Esophagus muscularis mucosa (tissue), 4 donors: ENCODE measurements around the gene CCDC85A. TPM values are rescaled to one million over a fixed set of nuclear protein-coding genes. Genes with fewer than 3 reads are reported as not detected.

Source experiments
- DNase-seq: peaks from one replicate; pipeline ENCODE4 v3.0.0-alpha.2; 2017; ENCODE audit errors: extremely low spot score
- H3K27ac ChIP-seq, 4 donors: fragments of 200-600 bp; sonication (generic); replicated peaks in 1 of 4; 1 replicate in 3 of 4; 2 replicates in 1 of 4; pipeline ENCODE4 v1.5.1; 2016 to 2019; ENCODE audit warnings: mild to moderate bottlenecking in 1 of 4
- H3K27me3 ChIP-seq, 4 donors: fragments of 200-600 bp; sonication (generic); one replicate each; pipeline versions ENCODE4 v1.5.1 to v1.6.0; 2016 to 2019
- H3K36me3 ChIP-seq, 4 donors: fragments of 200-600 bp; sonication (generic); one replicate each; pipeline ENCODE4 v1.5.1; 2016 to 2019
- H3K4me1 ChIP-seq, 4 donors: fragments of 200-600 bp; sonication (generic); one replicate each; pipeline ENCODE4 v1.5.1; 2016 to 2019
- H3K4me3 ChIP-seq, 4 donors: fragments of 200-600 bp; sonication (generic); 1 replicate in 2 of 4; 2 replicates in 2 of 4; pipeline ENCODE4 v1.5.1; 2016 to 2019; ENCODE audit warnings: mild to moderate bottlenecking in 4 of 4, moderate library complexity in 1 of 4
- H3K9me3 ChIP-seq, 4 donors: fragments of 200-600 bp; sonication (generic); 1 replicate in 3 of 4; 2 replicates in 1 of 4; pipeline ENCODE4 v1.5.1; 2016 to 2019
- EP300 ChIP-seq: sonication (generic); formaldehyde crosslinking; IDR thresholded peaks from one replicate; pipeline ENCODE4 v1.6.1; 2017; ENCODE audit warnings: antibody characterized with exemption
- POLR2A ChIP-seq: fragments of 450-650 bp; IDR thresholded peaks from one replicate; pipeline ENCODE4 v1.6.1; 2017; ENCODE audit warnings: antibody characterized with exemption, moderate library complexity, mild to moderate bottlenecking, low read depth
- POLR2AphosphoS5 ChIP-seq, 2 donors: sonication (generic); formaldehyde crosslinking; IDR thresholded peaks; one replicate each; pipeline ENCODE4 v1.6.1; 2017; ENCODE audit warnings: antibody characterized with exemption in 2 of 2
- WGBS: methylation state at CpG from one replicate; pipeline ENCODE4 v1.1.5; 2018; 5-methylcytosine and 5-hydroxymethylcytosine counted together
- intact Hi-C: fragments of 100-400 bp; cut with DNase I; formaldehyde crosslinking; loops from one replicate; pipeline ENCODE4 v1.15.1; 2023
- total RNA-seq, 4 donors: library from RNA; depleted of rRNA; stranded (reverse); fragments of >200 nt; gene quantifications; one replicate each; pipeline versions ENCODE4 v1.1.0 to v1.2.1, GENCODE V29; 2016
- TF ChIP-seq, protein P1 (sequence below), 3 experiments: fragments of 200-600 bp in 2 of 3; fragments of 450-650 bp in 1 of 3; sonication (generic) in 2 of 3; IDR thresholded peaks; one replicate each; pipeline ENCODE4 v1.5.1; 2017 to 2019; ENCODE audit warnings: antibody characterized with exemption in 3 of 3, mild to moderate bottlenecking in 2 of 3, moderate library complexity in 1 of 3

The CCDC85A gene
- total RNA-seq, 4 donors from 2014 or later, result 4.0 to 6.7 (median 5.8) TPM

DNA sequence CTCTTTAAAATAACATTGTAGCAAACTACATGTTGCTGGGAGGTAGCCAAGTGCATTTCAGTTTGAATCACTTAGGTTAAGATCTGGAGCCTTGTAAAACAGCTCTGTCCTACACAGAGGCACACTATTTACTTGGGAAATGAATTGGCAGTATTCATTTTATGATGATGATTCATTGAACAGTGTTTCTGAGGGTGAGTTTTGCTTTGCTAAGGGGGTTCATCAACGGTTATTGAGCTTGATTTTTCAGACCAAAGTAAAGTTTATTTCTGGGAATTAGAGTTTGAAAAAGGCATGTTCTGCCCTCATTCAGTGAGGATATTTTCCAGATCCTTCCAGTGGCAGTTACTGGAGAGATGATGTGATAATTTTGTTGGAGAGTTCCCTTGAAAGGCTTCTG is 55.6 kb downstream of the CCDC85A start:
- DNase-seq, result no peak
- Histone ChIP-seq H3K27ac (no peak overlapping the region), H3K4me3 (no peak overlapping the region), H3K4me1 (no peaks in the 10 kb centered on the region), H3K9me3 (peaks cover 0 to 5% (median 0%) of the 10 kb centered on the region in 4 donors), H3K36me3 (no peaks in the 10 kb centered on the region), H3K27me3 (no peaks in the 10 kb centered on the region)
- intact Hi-C loops, result no loop called here
- WGBS, result 46% methylated on average over 1 of the region's 1 CpG
- TF ChIP-seq EP300 (no peak), POLR2AphosphoS5 (IDR thresholded peaks at IDR 0.05) (no peak), POLR2A (no peak)
- TF ChIP-seq, protein P1, sequence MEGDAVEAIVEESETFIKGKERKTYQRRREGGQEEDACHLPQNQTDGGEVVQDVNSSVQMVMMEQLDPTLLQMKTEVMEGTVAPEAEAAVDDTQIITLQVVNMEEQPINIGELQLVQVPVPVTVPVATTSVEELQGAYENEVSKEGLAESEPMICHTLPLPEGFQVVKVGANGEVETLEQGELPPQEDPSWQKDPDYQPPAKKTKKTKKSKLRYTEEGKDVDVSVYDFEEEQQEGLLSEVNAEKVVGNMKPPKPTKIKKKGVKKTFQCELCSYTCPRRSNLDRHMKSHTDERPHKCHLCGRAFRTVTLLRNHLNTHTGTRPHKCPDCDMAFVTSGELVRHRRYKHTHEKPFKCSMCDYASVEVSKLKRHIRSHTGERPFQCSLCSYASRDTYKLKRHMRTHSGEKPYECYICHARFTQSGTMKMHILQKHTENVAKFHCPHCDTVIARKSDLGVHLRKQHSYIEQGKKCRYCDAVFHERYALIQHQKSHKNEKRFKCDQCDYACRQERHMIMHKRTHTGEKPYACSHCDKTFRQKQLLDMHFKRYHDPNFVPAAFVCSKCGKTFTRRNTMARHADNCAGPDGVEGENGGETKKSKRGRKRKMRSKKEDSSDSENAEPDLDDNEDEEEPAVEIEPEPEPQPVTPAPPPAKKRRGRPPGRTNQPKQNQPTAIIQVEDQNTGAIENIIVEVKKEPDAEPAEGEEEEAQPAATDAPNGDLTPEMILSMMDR (IDR thresholded peaks at IDR 0.05), result no peak

DNA sequence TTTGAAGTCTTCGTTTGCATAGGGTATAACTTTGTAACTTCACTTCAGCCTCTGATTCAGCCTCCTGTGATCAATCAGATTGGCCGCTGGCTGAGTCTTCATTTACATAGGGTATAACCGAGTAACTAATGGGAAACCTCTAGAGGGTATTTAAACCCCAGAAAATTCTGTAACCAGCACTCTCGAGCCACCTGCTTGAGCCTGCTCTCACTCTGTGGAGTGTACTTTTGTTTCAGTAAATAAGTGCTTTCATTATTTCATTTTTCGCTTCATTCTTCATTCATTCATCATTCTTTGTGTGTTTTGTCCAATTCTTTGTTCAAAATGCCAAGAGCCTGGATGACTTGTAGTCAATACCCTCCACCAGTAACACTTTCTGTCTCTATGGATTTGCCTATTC is 56.4 kb downstream of the CCDC85A start:
- TF ChIP-seq EP300 (no peak), POLR2AphosphoS5 (IDR thresholded peaks at IDR 0.05) (no peak), POLR2A (no peak)
- TF ChIP-seq, protein P1 (IDR thresholded peaks at IDR 0.05), result no peak
- 89% methylated on average over 5 of the region's 5 CpGs for WGBS
- Histone ChIP-seq H3K4me3 (no peak overlapping the region), H3K27me3 (no peaks in the 10 kb centered on the region), H3K9me3 (peaks cover 0 to 5% (median 0%) of the 10 kb centered on the region in 4 donors), H3K4me1 (no peaks in the 10 kb centered on the region), H3K36me3 (no peaks in the 10 kb centered on the region), H3K27ac (no peak overlapping the region)
- intact Hi-C loops, result no loop called here
- no peak for DNase-seq

GRCh38 chr2:56244506-56244905 is 60.7 kb downstream of the CCDC85A start:
- H3K9me3 ChIP-seq, result peaks cover 0 to 5% (median 0%) of the 10 kb centered on the region in 4 donors
- intact Hi-C loops, result no loop called here
- H3K36me3 ChIP-seq, result no peaks in the 10 kb centered on the region
- no peaks in the 10 kb centered on the region for H3K27me3 ChIP-seq
- no peak overlapping the region for H3K4me3 ChIP-seq
- peak; percentile 45 for DNase-seq
- WGBS, result 100% methylated on average over 1 of the region's 1 CpG
- TF ChIP-seq POLR2A, result no peak
- TF ChIP-seq EP300, result no peak
- peaks cover 0 to 10% (median 0%) of the 10 kb centered on the region in 4 donors for H3K4me1 ChIP-seq
- no peak overlapping the region for H3K27ac ChIP-seq

GRCh38 chr2:56244911-56245530 is 61.2 kb downstream of the CCDC85A start:
- 100% methylated on average over 1 of the region's 1 CpG for WGBS
- Histone ChIP-seq H3K4me3 (no peak overlapping the region), H3K36me3 (no peaks in the 10 kb centered on the region), H3K27me3 (no peaks in the 10 kb centered on the region), H3K4me1 (peaks cover 0 to 15% (median 1%) of the 10 kb centered on the region in 4 donors), H3K27ac (no peak overlapping the region), H3K9me3 (peaks cover 0 to 2% (median 0%) of the 10 kb centered on the region in 4 donors)
- TF ChIP-seq POLR2A (no peak), EP300 (no peak), POLR2AphosphoS5 (IDR thresholded peaks at IDR 0.05) (no peak)
- TF ChIP-seq, protein P1 (IDR thresholded peaks at IDR 0.05), result no peak
- peak; percentile 88 for DNase-seq
- intact Hi-C loops, result no loop called here

DNA sequence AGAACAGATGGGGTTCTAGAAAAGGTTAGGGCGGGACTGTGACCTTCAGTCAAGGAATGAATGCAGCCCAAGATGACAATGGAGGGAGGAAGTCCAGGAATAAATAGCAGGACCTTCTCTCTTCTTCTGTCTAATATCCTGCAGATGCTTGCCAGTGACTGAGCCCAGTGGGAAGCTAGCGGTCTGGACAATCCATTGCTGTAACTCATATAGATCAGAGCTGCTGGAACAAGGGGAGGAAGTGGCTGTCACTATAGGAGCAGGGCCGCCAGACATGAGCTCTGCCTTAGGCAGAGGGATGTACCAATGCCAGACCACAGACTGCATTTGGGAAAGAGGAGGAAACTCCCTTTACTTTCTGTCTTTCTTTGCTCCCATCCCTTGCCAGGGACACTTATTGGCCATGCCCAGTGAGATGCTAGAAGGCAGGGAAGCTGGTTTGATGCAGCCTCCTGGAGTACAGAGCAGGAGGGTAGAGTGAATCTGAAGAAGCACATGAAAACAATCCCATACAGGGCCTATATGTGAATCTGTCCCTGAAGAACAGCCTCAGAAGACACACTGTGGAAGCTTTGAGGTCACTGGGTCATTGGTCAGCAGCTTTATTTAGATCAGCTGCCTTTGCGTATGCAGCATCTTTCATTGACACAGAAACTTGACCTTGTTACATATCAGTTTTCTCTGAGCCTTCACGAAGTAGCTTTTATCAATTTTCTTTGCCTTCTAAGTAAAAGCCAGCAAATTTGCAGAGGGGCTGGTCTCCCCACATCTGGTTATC is 65.4 kb downstream of the CCDC85A start:
- Histone ChIP-seq H3K4me3 (no peak overlapping the region), H3K36me3 (no peaks in the 10 kb centered on the region), H3K27ac (no peak overlapping the region), H3K9me3 (no peaks in the 10 kb centered on the region), H3K27me3 (no peaks in the 10 kb centered on the region), H3K4me1 (peaks cover 0 to 19% (median 1%) of the 10 kb centered on the region in 4 donors)
- DNase-seq, result peak; percentile 80
- intact Hi-C loops, result no loop called here
- TF ChIP-seq POLR2AphosphoS5 (IDR thresholded peaks at IDR 0.05) (no peak), POLR2A (no peak), EP300 (no peak)
- TF ChIP-seq, protein P1 (IDR thresholded peaks at IDR 0.05), result no peak
- WGBS, result 86% methylated on average over 5 of the region's 5 CpGs
